Measurements from ENCODE around the gene STH.
"Not testable (repeated sequence)": the region's sequence is repeated elsewhere in the genome, so short reads cannot be mapped to it uniquely, and the experiment has no call there.

STH gene

GRCh38 chr17:45997166-45997565, 1.9 kb upstream of the STH start:
- Histone ChIP-seq H3K9ac (ENCODE audit: low read depth, low read length) (no peak overlapping the region), H3K9me3 (ENCODE audit: control insufficient read depth, insufficient read depth, low read length) (no peaks in the 10 kb centered on the region), H3K4me1 (ENCODE audit: control insufficient read depth, insufficient read depth, low read length) (peaks cover 7% of the 10 kb centered on the region; the same call in 1 of the 2 replicates), H3K27me3 (ENCODE audit: control insufficient read depth, insufficient read depth, low read length) (no peaks in the 10 kb centered on the region), H3K27ac (ENCODE audit: low read depth, low read length) (no peak overlapping the region), H3K4me3 (ENCODE audit: low read depth, low read length) (no peak overlapping the region), H3K36me3 (ENCODE audit: control insufficient read depth, insufficient read depth, low read length) (no peaks in the 10 kb centered on the region)

- H3K9me3 ChIP-seq (ENCODE audit: control insufficient read depth, insufficient read depth, low read length) = no peaks in the 10 kb centered on the region
- H3K4me1 ChIP-seq (ENCODE audit: control insufficient read depth, insufficient read depth, low read length) = peaks cover 7% of the 10 kb centered on the region; the same call in 1 of the 2 replicates
- H3K9ac ChIP-seq (ENCODE audit: low read depth, low read length) = no peak overlapping the region
- no peak overlapping the region for H3K27ac ChIP-seq (ENCODE audit: low read depth, low read length)
- no peaks in the 10 kb centered on the region for H3K27me3 ChIP-seq (ENCODE audit: control insufficient read depth, insufficient read depth, low read length)
- H3K36me3 ChIP-seq (ENCODE audit: control insufficient read depth, insufficient read depth, low read length) = no peaks in the 10 kb centered on the region
- H3K4me3 ChIP-seq (ENCODE audit: low read depth, low read length) = no peak overlapping the region
Measured at GRCh38 chr17:45997624-45998023, 1.4 kb upstream of the STH start.

GRCh38 chr17:45999900-46000290, 845 bp downstream of the STH start:
- Histone ChIP-seq H3K27me3 (ENCODE audit: control insufficient read depth, insufficient read depth, low read length) (no peaks in the 10 kb centered on the region), H3K27ac (ENCODE audit: low read depth, low read length) (no peak overlapping the region), H3K4me3 (ENCODE audit: low read depth, low read length) (no peak overlapping the region), H3K4me1 (ENCODE audit: control insufficient read depth, insufficient read depth, low read length) (no peaks in the 10 kb centered on the region), H3K9ac (ENCODE audit: low read depth, low read length) (no peak overlapping the region), H3K36me3 (ENCODE audit: control insufficient read depth, insufficient read depth, low read length) (no peaks in the 10 kb centered on the region), H3K9me3 (ENCODE audit: control insufficient read depth, insufficient read depth, low read length) (no peaks in the 10 kb centered on the region)

- H3K36me3 ChIP-seq (ENCODE audit: control insufficient read depth, insufficient read depth, low read length) = no peaks in the 10 kb centered on the region
- H3K27me3 ChIP-seq (ENCODE audit: control insufficient read depth, insufficient read depth, low read length) = no peaks in the 10 kb centered on the region
- H3K4me1 ChIP-seq (ENCODE audit: control insufficient read depth, insufficient read depth, low read length) = no peaks in the 10 kb centered on the region
- H3K27ac ChIP-seq (ENCODE audit: low read depth, low read length) = no peak overlapping the region
- H3K9ac ChIP-seq (ENCODE audit: low read depth, low read length) = no peak overlapping the region
- no peaks in the 10 kb centered on the region for H3K9me3 ChIP-seq (ENCODE audit: control insufficient read depth, insufficient read depth, low read length)
- H3K4me3 ChIP-seq (ENCODE audit: low read depth, low read length) = no peak overlapping the region
Measured at GRCh38 chr17:46000292-46000691, 1.2 kb downstream of the STH start.

- Histone ChIP-seq H3K4me1 (ENCODE audit: control insufficient read depth, insufficient read depth, low read length) (no peaks in the 10 kb centered on the region), H3K27me3 (ENCODE audit: control insufficient read depth, insufficient read depth, low read length) (no peaks in the 10 kb centered on the region), H3K9ac (ENCODE audit: low read depth, low read length) (no peak overlapping the region), H3K36me3 (ENCODE audit: control insufficient read depth, insufficient read depth, low read length) (no peaks in the 10 kb centered on the region), H3K4me3 (ENCODE audit: low read depth, low read length) (no peak overlapping the region), H3K27ac (ENCODE audit: low read depth, low read length) (no peak overlapping the region), H3K9me3 (ENCODE audit: control insufficient read depth, insufficient read depth, low read length) (no peaks in the 10 kb centered on the region)
Measured at GRCh38 chr17:46000757-46001156, 1.7 kb downstream of the STH start.

- Histone ChIP-seq H3K9ac (ENCODE audit: low read depth, low read length) (no peak overlapping the region), H3K27ac (ENCODE audit: low read depth, low read length) (no peak overlapping the region)
Measured at GRCh38 chr17:46001390-46002310, 2.6 kb downstream of the STH start.

GRCh38 chr17:46002311-46002972, 3.4 kb downstream of the STH start:
- H3K27ac ChIP-seq (ENCODE audit: low read depth, low read length) = no peak overlapping the region
- no peaks in the 10 kb centered on the region for H3K9me3 ChIP-seq (ENCODE audit: control insufficient read depth, insufficient read depth, low read length)
- no peaks in the 10 kb centered on the region for H3K4me1 ChIP-seq (ENCODE audit: control insufficient read depth, insufficient read depth, low read length)
- no peaks in the 10 kb centered on the region for H3K36me3 ChIP-seq (ENCODE audit: control insufficient read depth, insufficient read depth, low read length)
- no peak overlapping the region for H3K9ac ChIP-seq (ENCODE audit: low read depth, low read length)
- H3K4me3 ChIP-seq (ENCODE audit: low read depth, low read length) = no peak overlapping the region
- no peaks in the 10 kb centered on the region for H3K27me3 ChIP-seq (ENCODE audit: control insufficient read depth, insufficient read depth, low read length)

More at GRCh38 chr17:46001390-46002310, 2.6 kb downstream of the STH start:
- Histone ChIP-seq H3K4me3 (ENCODE audit: low read depth, low read length) (no peak overlapping the region), H3K9me3 (ENCODE audit: control insufficient read depth, insufficient read depth, low read length) (no peaks in the 10 kb centered on the region), H3K27me3 (ENCODE audit: control insufficient read depth, insufficient read depth, low read length) (no peaks in the 10 kb centered on the region), H3K4me1 (ENCODE audit: control insufficient read depth, insufficient read depth, low read length) (no peaks in the 10 kb centered on the region), H3K36me3 (ENCODE audit: control insufficient read depth, insufficient read depth, low read length) (no peaks in the 10 kb centered on the region)

- Histone ChIP-seq H3K27ac (ENCODE audit: low read depth, low read length) (no peak overlapping the region), H3K9me3 (ENCODE audit: control insufficient read depth, insufficient read depth, low read length) (no peaks in the 10 kb centered on the region), H3K36me3 (ENCODE audit: control insufficient read depth, insufficient read depth, low read length) (no peaks in the 10 kb centered on the region), H3K4me3 (ENCODE audit: low read depth, low read length) (no peak overlapping the region), H3K9ac (ENCODE audit: low read depth, low read length) (no peak overlapping the region), H3K4me1 (ENCODE audit: control insufficient read depth, insufficient read depth, low read length) (no peaks in the 10 kb centered on the region), H3K27me3 (ENCODE audit: control insufficient read depth, insufficient read depth, low read length) (no peaks in the 10 kb centered on the region)
Measured at GRCh38 chr17:46002973-46003316, 3.9 kb downstream of the STH start.

GRCh38 chr17:46003907-46004748, 5.1 kb downstream of the STH start:
- H3K9me3 ChIP-seq (ENCODE audit: control insufficient read depth, insufficient read depth, low read length) = no peaks in the 10 kb centered on the region
- no peaks in the 10 kb centered on the region for H3K27me3 ChIP-seq (ENCODE audit: control insufficient read depth, insufficient read depth, low read length)
- no peaks in the 10 kb centered on the region for H3K4me1 ChIP-seq (ENCODE audit: control insufficient read depth, insufficient read depth, low read length)
- no peak overlapping the region for H3K9ac ChIP-seq (ENCODE audit: low read depth, low read length)
- no peak overlapping the region for H3K27ac ChIP-seq (ENCODE audit: low read depth, low read length)
- H3K4me3 ChIP-seq (ENCODE audit: low read depth, low read length) = no peak overlapping the region
- no peaks in the 10 kb centered on the region for H3K36me3 ChIP-seq (ENCODE audit: control insufficient read depth, insufficient read depth, low read length)

GRCh38 chr17:46006082-46006481, 7.0 kb downstream of the STH start:
- H3K27me3 ChIP-seq (ENCODE audit: control insufficient read depth, insufficient read depth, low read length); H3K4me3 ChIP-seq (ENCODE audit: low read depth, low read length); H3K4me1 ChIP-seq (ENCODE audit: control insufficient read depth, insufficient read depth, low read length); H3K9me3 ChIP-seq (ENCODE audit: control insufficient read depth, insufficient read depth, low read length); H3K36me3 ChIP-seq (ENCODE audit: control insufficient read depth, insufficient read depth, low read length); H3K9ac ChIP-seq (ENCODE audit: low read depth, low read length); H3K27ac ChIP-seq (ENCODE audit: low read depth, low read length): not testable (repeated sequence)
